K562 (cell line): ENCODE measurements around the gene BEST4. TPM values are rescaled to one million over a fixed set of nuclear protein-coding genes. Genes with fewer than 3 reads are reported as not detected.

Experiments
- ATF3 ChIP-seq, 2 experiments: fragments of 450-650 bp in 1 of 2; sonication (generic) in 1 of 2; formaldehyde crosslinking in 1 of 2; IDR thresholded peaks in 1 of 2; conservative IDR thresholded peaks in 1 of 2; 2 replicates each; pipeline versions ENCODE4 v1.6.1 to v1.8.1; 2016 to 2023; ENCODE audit warnings: mild to moderate bottlenecking in 2 of 2, moderate library complexity in 2 of 2, inconsistent platforms in 1 of 2, missing genetic modification reagents in 1 of 2
- RBFOX2 ChIP-seq: fragments of 200-400 bp; formaldehyde crosslinking; IDR thresholded peaks from 2 replicates; pipeline ENCODE4 v1.6.1; 2017; ENCODE audit warnings: low read depth, mild to moderate bottlenecking, low read length, moderate library complexity
- SMAD2 ChIP-seq: fragments of 150-350 bp; IDR thresholded peaks from 2 replicates; pipeline ENCODE4 v1.6.1; 2014; ENCODE audit warnings: low read depth, mild to moderate bottlenecking, low read length
- SMARCE1 ChIP-seq: fragments of 450-650 bp; IDR thresholded peaks from 2 replicates; pipeline ENCODE4 v1.7.1; 2016; ENCODE audit warnings: mild to moderate bottlenecking
- ZNF239 ChIP-seq: fragments of 250-450 bp; sonication (Bioruptor Pico); IDR thresholded peaks from 2 replicates; pipeline ENCODE4 v1.4.0; 2020; ENCODE audit warnings: mild to moderate bottlenecking
- ZNF518B ChIP-seq: fragments of 250-450 bp; sonication (Bioruptor Pico); IDR thresholded peaks from 2 replicates; pipeline ENCODE4 v1.5.0; 2021; ENCODE audit warnings: mild to moderate bottlenecking, moderate library complexity
- ZNF766 ChIP-seq: fragments of 200-800 bp; sonication (Bioruptor generic); conservative IDR thresholded peaks from 2 replicates; pipeline ENCODE4 v1.6.1; 2016; ENCODE audit warnings: missing genetic modification characterization, missing compliant biosample characterization
- polyA plus RNA-seq, 8 experiments: library from polyadenylated mRNA; depleted of rRNA in 4 of 8; stranded (reverse) in 5 of 8; unstranded in 3 of 8; fragments of >200 nt; fragmentation: Nextera tagmentation in 2 of 8; fragmentation: Illumina TruSeq in 1 of 8; extraction: Ambion mirVana in 2 of 8; extraction: Trizol in 1 of 8; gene quantifications; 2 replicates each; pipeline versions ENCODE4 v1.2.1 to v1.2.3, GENCODE V29; 2011 to 2014; ENCODE audit warnings: inconsistent platforms in 1 of 8, missing spikeins in 1 of 8
- total RNA-seq, 7 experiments: library from RNA; depleted of rRNA in 6 of 7; stranded (reverse); fragments of >200 nt in 6 of 7; fragmentation: Illumina TruSeq in 2 of 7; extraction: Trizol in 2 of 7; gene quantifications; 2 replicates each; pipeline versions ENCODE4 v1.2.1 to v1.2.3, GENCODE V29; 2011 to 2021; ENCODE audit warnings: low replicate concordance in 1 of 7
- TF ChIP-seq, protein P1 (sequence below): sonication (generic); formaldehyde crosslinking; IDR thresholded peaks from 2 replicates; pipeline ENCODE4 v1.8.1; 2023; ENCODE audit warnings: missing genetic modification reagents, mild to moderate bottlenecking, borderline replicate concordance
- TF ChIP-seq, protein P2 (sequence below): fragments of 450-650 bp; IDR thresholded peaks from 2 replicates; pipeline ENCODE4 v1.6.1; 2016; ENCODE audit warnings: borderline replicate concordance

Gene BEST4
- total and polyA plus RNA-seq, 9 of the 15 experiments (the other 6 are each of a cell fraction or from before 2014, with no cell fraction given), result 0.07 to 0.11 TPM; not detected in 7

- TF ChIP-seq ATF3 (IDR thresholded peaks at IDR 0.05), result peak; percentile 70
- no peak for TF ChIP-seq ATF3 (CRISPR knock-in tag; conservative IDR thresholded peaks at IDR 0.05)
- TF ChIP-seq SMAD2, result no peak
- TF ChIP-seq, protein P1, sequence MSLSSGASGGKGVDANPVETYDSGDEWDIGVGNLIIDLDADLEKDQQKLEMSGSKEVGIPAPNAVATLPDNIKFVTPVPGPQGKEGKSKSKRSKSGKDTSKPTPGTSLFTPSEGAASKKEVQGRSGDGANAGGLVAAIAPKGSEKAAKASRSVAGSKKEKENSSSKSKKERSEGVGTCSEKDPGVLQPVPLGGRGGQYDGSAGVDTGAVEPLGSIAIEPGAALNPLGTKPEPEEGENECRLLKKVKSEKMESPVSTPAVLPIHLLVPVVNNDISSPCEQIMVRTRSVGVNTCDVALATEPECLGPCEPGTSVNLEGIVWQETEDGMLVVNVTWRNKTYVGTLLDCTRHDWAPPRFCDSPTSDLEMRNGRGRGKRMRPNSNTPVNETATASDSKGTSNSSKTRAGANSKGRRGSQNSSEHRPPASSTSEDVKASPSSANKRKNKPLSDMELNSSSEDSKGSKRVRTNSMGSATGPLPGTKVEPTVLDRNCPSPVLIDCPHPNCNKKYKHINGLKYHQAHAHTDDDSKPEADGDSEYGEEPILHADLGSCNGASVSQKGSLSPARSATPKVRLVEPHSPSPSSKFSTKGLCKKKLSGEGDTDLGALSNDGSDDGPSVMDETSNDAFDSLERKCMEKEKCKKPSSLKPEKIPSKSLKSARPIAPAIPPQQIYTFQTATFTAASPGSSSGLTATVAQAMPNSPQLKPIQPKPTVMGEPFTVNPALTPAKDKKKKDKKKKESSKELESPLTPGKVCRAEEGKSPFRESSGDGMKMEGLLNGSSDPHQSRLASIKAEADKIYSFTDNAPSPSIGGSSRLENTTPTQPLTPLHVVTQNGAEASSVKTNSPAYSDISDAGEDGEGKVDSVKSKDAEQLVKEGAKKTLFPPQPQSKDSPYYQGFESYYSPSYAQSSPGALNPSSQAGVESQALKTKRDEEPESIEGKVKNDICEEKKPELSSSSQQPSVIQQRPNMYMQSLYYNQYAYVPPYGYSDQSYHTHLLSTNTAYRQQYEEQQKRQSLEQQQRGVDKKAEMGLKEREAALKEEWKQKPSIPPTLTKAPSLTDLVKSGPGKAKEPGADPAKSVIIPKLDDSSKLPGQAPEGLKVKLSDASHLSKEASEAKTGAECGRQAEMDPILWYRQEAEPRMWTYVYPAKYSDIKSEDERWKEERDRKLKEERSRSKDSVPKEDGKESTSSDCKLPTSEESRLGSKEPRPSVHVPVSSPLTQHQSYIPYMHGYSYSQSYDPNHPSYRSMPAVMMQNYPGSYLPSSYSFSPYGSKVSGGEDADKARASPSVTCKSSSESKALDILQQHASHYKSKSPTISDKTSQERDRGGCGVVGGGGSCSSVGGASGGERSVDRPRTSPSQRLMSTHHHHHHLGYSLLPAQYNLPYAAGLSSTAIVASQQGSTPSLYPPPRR (CRISPR knock-in tag), result no peak
- TF ChIP-seq, protein P2, sequence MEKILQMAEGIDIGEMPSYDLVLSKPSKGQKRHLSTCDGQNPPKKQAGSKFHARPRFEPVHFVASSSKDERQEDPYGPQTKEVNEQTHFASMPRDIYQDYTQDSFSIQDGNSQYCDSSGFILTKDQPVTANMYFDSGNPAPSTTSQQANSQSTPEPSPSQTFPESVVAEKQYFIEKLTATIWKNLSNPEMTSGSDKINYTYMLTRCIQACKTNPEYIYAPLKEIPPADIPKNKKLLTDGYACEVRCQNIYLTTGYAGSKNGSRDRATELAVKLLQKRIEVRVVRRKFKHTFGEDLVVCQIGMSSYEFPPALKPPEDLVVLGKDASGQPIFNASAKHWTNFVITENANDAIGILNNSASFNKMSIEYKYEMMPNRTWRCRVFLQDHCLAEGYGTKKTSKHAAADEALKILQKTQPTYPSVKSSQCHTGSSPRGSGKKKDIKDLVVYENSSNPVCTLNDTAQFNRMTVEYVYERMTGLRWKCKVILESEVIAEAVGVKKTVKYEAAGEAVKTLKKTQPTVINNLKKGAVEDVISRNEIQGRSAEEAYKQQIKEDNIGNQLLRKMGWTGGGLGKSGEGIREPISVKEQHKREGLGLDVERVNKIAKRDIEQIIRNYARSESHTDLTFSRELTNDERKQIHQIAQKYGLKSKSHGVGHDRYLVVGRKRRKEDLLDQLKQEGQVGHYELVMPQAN, result no peak
- TF ChIP-seq SMARCE1, result no peak
- TF ChIP-seq ZNF766, result no peak
- TF ChIP-seq ZNF239 (CRISPR knock-in tag), result no peak
- no peak for TF ChIP-seq ZNF518B (CRISPR knock-in tag)
- TF ChIP-seq RBFOX2, result peak; percentile 61; the same call in 1 of the 2 replicates
- TF ChIP-seq, all 486 proteins: peak for 3
These were observed 28.9 kb downstream of the BEST4 start (continued) for GRCh38 chr1:44759077-44759476.
